ENCODE measurements around the gene SUN2. TPM values are rescaled to one million over a fixed set of nuclear protein-coding genes. Genes with fewer than 3 reads are reported as not detected.

Gene SUN2
- total RNA-seq, 1 donor from 2014 or later: 41.7 TPM

GRCh38 chr22:38751422-38752346 is 4.1 kb downstream of the SUN2 start:
- peaks cover 20% of the 10 kb centered on the region for H3K4me1 Mint-ChIP-seq
- TF ChIP-seq CTCF (conservative IDR thresholded peaks at IDR 0.05): no peak
- no peak overlapping the region for H3K4me3 Mint-ChIP-seq
- H3K36me3 Mint-ChIP-seq (ENCODE audit: low read depth): no peaks in the 10 kb centered on the region
- no peak for DNase-seq (ENCODE audit: low read depth, low spot score)
- H3K9me3 Mint-ChIP-seq: no peaks in the 10 kb centered on the region
- H3K27ac Mint-ChIP-seq (ENCODE audit: unreplicated experiment): no peak overlapping the region
- no peaks in the 10 kb centered on the region for H3K27me3 Mint-ChIP-seq (ENCODE audit: low read depth)

GRCh38 chr22:38751066-38751421 is 4.8 kb downstream of the SUN2 start:
- Mint-ChIP-seq H3K4me3 (no peak overlapping the region), H3K4me1 (peaks cover 17% of the 10 kb centered on the region), H3K9me3 (no peaks in the 10 kb centered on the region), H3K36me3 (ENCODE audit: low read depth) (no peaks in the 10 kb centered on the region), H3K27ac (ENCODE audit: unreplicated experiment) (no peak overlapping the region), H3K27me3 (ENCODE audit: low read depth) (no peaks in the 10 kb centered on the region)
- TF ChIP-seq CTCF (conservative IDR thresholded peaks at IDR 0.05): no peak
- no peak for DNase-seq (ENCODE audit: low read depth, low spot score)

GRCh38 chr22:38750638-38751037 is 5.2 kb downstream of the SUN2 start:
- Mint-ChIP-seq H3K4me1 (peaks cover 17% of the 10 kb centered on the region), H3K27me3 (ENCODE audit: low read depth) (no peaks in the 10 kb centered on the region), H3K4me3 (no peak overlapping the region), H3K27ac (ENCODE audit: unreplicated experiment) (no peak overlapping the region), H3K36me3 (ENCODE audit: low read depth) (no peaks in the 10 kb centered on the region), H3K9me3 (no peaks in the 10 kb centered on the region)
- DNase-seq (ENCODE audit: low read depth, low spot score): no peak
- no peak for TF ChIP-seq CTCF (conservative IDR thresholded peaks at IDR 0.05)

GRCh38 chr22:38750104-38750503 is 5.7 kb downstream of the SUN2 start:
- H3K27me3 Mint-ChIP-seq (ENCODE audit: low read depth): no peaks in the 10 kb centered on the region
- no peak for DNase-seq (ENCODE audit: low read depth, low spot score)
- no peaks in the 10 kb centered on the region for H3K9me3 Mint-ChIP-seq
- H3K27ac Mint-ChIP-seq (ENCODE audit: unreplicated experiment): no peak overlapping the region
- no peak overlapping the region for H3K4me3 Mint-ChIP-seq
- no peaks in the 10 kb centered on the region for H3K36me3 Mint-ChIP-seq (ENCODE audit: low read depth)
- peaks cover 15% of the 10 kb centered on the region for H3K4me1 Mint-ChIP-seq
- no peak for TF ChIP-seq CTCF (conservative IDR thresholded peaks at IDR 0.05)

DNA sequence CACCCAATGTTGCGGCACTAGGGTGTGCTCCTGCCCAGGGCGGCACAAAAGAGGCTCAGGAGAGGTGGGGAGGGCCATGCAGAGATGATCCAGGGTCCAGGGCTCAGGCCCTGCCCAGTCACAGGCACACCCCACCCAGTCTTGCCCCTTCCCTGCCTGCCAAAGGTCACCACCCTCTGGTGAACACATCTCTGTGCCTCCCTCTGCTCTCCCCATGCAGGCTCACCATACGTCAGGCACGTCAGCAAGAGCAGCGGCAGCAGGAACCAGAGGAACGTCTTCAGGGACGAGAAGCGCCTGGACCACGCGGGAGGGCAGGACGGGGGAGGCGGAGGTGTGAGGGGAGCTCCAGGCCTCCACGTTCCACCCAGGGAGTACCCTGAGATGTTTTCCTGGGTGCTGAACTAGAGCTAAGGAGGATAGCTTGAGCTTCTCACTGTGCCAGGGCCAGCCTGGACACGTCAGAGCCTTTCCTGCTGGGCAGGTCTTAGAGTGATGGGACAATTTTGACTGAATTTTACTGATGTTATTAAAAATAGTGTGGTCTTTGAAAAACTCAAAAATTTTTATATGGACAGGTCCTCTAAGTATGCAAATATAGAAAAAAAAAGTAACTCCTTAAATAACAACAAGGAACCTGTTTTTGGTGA is 7.2 kb downstream of the SUN2 start:
- no peak for DNase-seq (ENCODE audit: low read depth, low spot score)
- Mint-ChIP-seq H3K27me3 (ENCODE audit: low read depth) (no peaks in the 10 kb centered on the region), H3K9me3 (no peaks in the 10 kb centered on the region), H3K4me3 (no peak overlapping the region), H3K27ac (ENCODE audit: unreplicated experiment) (no peak overlapping the region), H3K36me3 (ENCODE audit: low read depth) (no peaks in the 10 kb centered on the region), H3K4me1 (peaks cover 2% of the 10 kb centered on the region)
- TF ChIP-seq CTCF (conservative IDR thresholded peaks at IDR 0.05): no peak
